ENCODE measurements around the gene SAMD11.
A peak's percentile ranks its signal among the peaks of the same experiment; 100 is the strongest.

SAMD11 gene

DNA sequence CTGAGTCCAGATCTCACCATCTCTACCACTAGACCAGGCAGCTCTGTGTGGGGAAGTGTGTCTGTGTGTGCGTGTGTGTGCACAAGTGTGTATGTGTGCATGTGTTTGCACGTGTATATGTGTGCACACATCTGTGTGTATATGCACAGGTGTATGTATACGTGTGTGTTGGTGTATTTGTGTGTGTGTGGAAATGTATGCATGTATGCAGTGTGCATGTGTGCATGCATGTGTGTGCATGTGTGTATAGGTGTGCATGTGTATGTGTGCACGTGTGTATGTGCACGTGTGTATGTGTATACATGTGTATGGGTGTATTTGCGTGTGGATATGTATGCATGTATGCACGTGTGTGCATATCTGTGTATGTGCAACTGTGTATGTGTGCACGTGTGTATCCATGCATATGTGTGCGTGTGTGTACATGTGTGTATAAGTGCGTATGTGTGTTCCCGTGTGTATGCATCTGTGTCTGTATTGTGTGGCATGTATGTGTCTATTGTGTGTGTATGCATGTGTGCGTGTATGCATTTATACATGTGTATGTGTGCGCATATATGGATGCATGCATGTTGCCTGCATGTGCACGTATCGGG is 45.6 kb downstream of the SAMD11 start:
- H3K27ac ChIP-seq (ENCODE audit: low read length): no peak overlapping the region
- no peak overlapping the region for H3K9ac ChIP-seq (ENCODE audit: low read length in 2 of 2)
- H3K4me3 ChIP-seq (ENCODE audit: low read length in 2 of 2): no peak overlapping the region
- H3K36me3 ChIP-seq (ENCODE audit: control insufficient read depth in 2 of 2, insufficient read depth in 2 of 2, low read length in 2 of 2): no peaks in the 10 kb centered on the region
- H3K4me1 ChIP-seq (ENCODE audit: control insufficient read depth, insufficient read depth, low read length): peaks cover 18% of the 10 kb centered on the region
- no peaks in the 10 kb centered on the region for H3K9me3 ChIP-seq (ENCODE audit: control insufficient read depth in 2 of 2, low read length in 2 of 2)
- peaks cover 45 to 54% of the 10 kb centered on the region in 2 donors for H3K27me3 ChIP-seq (ENCODE audit: control insufficient read depth in 1 of 2, insufficient read depth in 2 of 2, low read length in 2 of 2)

DNA sequence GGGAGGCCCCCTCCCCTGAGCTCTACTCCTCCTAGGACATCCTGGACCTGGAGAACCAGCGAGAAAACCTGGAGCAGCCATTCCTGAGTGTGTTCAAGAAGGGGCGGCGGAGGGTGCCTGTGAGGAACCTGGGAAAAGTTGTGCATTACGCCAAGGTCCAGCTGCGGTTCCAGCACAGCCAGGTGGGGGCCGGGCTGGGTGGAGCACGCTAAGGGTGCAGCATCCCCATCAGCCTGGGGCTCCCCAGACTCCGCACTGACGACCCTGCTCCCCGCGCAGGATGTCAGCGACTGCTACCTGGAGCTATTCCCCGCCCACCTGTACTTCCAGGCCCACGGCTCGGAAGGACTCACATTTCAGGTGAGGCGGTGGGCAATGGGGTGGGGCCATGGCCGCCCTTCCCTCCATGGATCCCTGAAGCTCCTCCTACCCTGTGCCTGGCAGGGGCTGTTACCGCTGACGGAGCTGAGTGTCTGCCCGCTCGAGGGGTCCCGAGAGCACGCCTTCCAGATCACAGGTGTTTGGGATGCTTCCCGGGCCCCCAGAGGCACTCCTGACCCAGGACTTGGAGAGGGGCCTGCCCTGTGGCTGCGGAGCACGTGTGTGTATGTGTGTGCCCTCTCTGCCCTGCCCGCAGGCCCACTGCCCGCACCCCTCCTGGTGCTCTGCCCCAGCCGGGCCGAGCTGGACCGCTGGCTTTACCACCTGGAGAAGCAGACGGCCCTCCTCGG is 46.7 kb downstream of the SAMD11 start:
- no peak overlapping the region for H3K9ac ChIP-seq (ENCODE audit: low read length in 2 of 2)
- H3K4me3 ChIP-seq (ENCODE audit: low read length in 2 of 2): no peak overlapping the region
- H3K27me3 ChIP-seq (ENCODE audit: control insufficient read depth in 1 of 2, insufficient read depth in 2 of 2, low read length in 2 of 2): peaks cover 45 to 59% of the 10 kb centered on the region in 2 donors
- no peaks in the 10 kb centered on the region for H3K36me3 ChIP-seq (ENCODE audit: control insufficient read depth in 2 of 2, insufficient read depth in 2 of 2, low read length in 2 of 2)
- H3K9me3 ChIP-seq (ENCODE audit: control insufficient read depth in 2 of 2, low read length in 2 of 2): no peaks in the 10 kb centered on the region
- peaks cover 20% of the 10 kb centered on the region for H3K4me1 ChIP-seq (ENCODE audit: control insufficient read depth, insufficient read depth, low read length)
- H3K27ac ChIP-seq (ENCODE audit: low read length): no peak overlapping the region

DNA sequence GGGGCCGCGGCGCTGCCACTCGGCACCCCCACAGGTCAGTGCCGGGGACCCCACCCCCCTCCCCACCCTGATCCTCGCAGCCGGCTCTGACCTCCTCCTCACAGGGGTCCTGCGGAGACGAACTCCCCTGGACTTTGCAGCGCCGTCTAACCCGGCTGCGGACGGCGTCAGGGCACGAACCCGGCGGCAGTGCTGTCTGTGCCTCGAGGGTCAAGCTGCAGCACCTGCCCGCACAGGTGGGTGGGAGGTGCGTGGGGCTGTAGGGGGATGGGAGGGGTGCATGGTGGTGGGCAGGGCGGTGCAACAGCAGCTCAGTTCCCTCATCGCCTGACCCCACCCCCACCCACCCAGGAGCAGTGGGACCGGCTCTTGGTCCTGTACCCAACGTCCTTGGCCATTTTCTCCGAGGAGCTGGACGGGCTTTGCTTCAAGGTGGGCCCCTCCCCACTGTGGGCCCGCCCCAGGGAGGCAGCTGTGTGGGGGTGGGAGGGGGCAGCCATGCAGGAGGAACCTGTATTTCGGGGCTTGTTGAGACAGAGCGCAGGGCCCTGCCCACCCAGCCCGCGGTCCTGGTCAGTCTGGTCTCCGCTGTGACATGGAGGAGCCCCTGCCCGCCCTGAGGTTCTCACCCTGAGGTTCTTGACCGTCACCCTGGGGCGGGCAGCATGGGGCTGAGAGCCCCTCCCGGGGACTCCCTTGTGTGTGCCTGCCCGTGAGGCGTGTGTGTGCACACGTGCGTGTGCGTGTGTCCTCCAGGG is 47.4 kb downstream of the SAMD11 start:
- no peak overlapping the region for H3K4me3 ChIP-seq (ENCODE audit: low read length in 2 of 2)
- peaks cover 23% of the 10 kb centered on the region for H3K4me1 ChIP-seq (ENCODE audit: control insufficient read depth, insufficient read depth, low read length)
- no peak overlapping the region for H3K27ac ChIP-seq (ENCODE audit: low read length)
- peaks cover 45 to 66% of the 10 kb centered on the region in 2 donors for H3K27me3 ChIP-seq (ENCODE audit: control insufficient read depth in 1 of 2, insufficient read depth in 2 of 2, low read length in 2 of 2)
- H3K36me3 ChIP-seq (ENCODE audit: control insufficient read depth in 2 of 2, insufficient read depth in 2 of 2, low read length in 2 of 2): no peaks in the 10 kb centered on the region
- H3K9ac ChIP-seq (ENCODE audit: low read length in 2 of 2): no peak overlapping the region
- no peaks in the 10 kb centered on the region for H3K9me3 ChIP-seq (ENCODE audit: control insufficient read depth in 2 of 2, low read length in 2 of 2)

DNA sequence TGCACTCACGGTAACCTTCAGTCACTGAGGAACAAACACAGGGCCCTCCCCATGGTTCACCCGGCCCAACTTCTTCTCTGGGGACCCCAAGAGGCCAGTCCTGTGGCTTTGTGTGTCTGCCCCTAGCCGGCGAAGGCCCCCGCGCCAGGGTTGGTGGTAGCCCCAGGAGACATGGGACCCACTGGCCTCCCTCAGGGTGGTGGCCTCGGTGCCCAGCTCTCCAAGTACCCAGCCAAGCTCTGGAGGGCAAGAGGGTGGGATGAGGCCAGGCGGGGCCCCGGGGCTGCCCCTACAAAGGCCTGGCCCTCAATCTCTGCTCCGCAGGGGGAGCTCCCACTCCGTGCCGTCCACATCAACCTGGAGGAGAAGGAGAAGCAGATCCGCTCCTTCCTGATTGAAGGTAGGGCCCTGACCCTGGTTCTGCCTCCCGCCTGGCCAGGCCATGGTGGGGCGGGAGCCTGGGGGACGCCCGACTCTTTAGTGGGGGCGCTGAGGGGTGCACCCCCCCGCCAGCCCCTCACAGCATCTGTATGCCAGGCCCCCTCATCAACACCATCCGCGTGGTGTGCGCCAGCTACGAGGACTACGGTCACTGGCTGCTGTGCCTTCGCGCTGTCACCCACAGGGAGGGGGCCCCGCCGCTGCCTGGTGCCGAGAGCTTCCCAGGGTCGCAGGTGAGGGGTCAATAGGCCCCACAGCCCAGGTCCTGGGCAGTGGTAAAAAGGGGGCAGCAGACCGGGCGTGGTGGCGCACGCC is 48.2 kb downstream of the SAMD11 start:
- no peaks in the 10 kb centered on the region for H3K9me3 ChIP-seq (ENCODE audit: control insufficient read depth in 2 of 2, low read length in 2 of 2)
- no peak overlapping the region for H3K27ac ChIP-seq (ENCODE audit: low read length)
- peaks cover 45 to 68% of the 10 kb centered on the region in 2 donors for H3K27me3 ChIP-seq (ENCODE audit: control insufficient read depth in 1 of 2, insufficient read depth in 2 of 2, low read length in 2 of 2)
- H3K9ac ChIP-seq (ENCODE audit: low read length in 2 of 2): no peak overlapping the region
- peaks cover 19% of the 10 kb centered on the region for H3K4me1 ChIP-seq (ENCODE audit: control insufficient read depth, insufficient read depth, low read length)
- H3K36me3 ChIP-seq (ENCODE audit: control insufficient read depth in 2 of 2, insufficient read depth in 2 of 2, low read length in 2 of 2): no peaks in the 10 kb centered on the region
- no peak overlapping the region for H3K4me3 ChIP-seq (ENCODE audit: low read length in 2 of 2)

DNA sequence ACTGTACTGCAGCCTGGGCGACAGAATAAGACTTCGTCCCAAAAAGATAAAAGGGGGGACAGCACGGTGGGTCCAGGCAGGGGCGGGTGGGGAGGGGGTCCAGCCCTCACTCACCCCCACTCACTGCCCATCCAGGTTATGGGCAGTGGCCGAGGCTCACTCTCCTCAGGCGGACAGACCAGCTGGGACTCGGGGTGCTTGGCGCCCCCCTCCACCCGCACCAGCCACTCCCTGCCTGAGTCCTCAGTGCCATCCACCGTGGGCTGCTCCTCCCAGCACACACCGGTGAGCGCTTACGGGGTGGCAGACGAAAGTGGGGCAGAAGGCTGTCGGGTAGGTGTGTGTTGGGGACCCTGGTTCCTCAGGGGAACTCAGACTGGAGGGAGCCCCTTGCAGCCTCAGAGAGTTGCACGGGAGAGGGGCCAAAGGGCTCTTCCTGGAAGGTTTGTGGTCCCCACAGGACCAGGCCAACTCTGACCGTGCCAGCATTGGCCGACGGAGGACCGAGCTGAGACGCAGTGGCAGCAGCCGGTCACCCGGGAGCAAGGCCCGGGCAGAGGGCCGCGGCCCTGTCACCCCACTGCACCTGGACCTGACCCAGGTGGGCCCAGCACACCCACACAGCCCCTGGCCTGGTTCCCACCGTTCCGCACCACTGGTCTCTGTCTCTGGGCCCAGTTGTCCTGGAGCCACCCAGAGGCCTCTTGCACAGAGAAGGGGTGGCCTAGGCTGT is 49.2 kb downstream of the SAMD11 start:
- no peak overlapping the region for H3K4me3 ChIP-seq (ENCODE audit: low read length in 2 of 2)
- H3K27ac ChIP-seq (ENCODE audit: low read length): no peak overlapping the region
- H3K4me1 ChIP-seq (ENCODE audit: control insufficient read depth, insufficient read depth, low read length): peaks cover 12% of the 10 kb centered on the region
- H3K36me3 ChIP-seq (ENCODE audit: control insufficient read depth in 2 of 2, insufficient read depth in 2 of 2, low read length in 2 of 2): no peaks in the 10 kb centered on the region
- peaks cover 38 to 64% of the 10 kb centered on the region in 2 donors for H3K27me3 ChIP-seq (ENCODE audit: control insufficient read depth in 1 of 2, insufficient read depth in 2 of 2, low read length in 2 of 2)
- H3K9ac ChIP-seq (ENCODE audit: low read length in 2 of 2): no peak overlapping the region
- no peaks in the 10 kb centered on the region for H3K9me3 ChIP-seq (ENCODE audit: control insufficient read depth in 2 of 2, low read length in 2 of 2)

DNA sequence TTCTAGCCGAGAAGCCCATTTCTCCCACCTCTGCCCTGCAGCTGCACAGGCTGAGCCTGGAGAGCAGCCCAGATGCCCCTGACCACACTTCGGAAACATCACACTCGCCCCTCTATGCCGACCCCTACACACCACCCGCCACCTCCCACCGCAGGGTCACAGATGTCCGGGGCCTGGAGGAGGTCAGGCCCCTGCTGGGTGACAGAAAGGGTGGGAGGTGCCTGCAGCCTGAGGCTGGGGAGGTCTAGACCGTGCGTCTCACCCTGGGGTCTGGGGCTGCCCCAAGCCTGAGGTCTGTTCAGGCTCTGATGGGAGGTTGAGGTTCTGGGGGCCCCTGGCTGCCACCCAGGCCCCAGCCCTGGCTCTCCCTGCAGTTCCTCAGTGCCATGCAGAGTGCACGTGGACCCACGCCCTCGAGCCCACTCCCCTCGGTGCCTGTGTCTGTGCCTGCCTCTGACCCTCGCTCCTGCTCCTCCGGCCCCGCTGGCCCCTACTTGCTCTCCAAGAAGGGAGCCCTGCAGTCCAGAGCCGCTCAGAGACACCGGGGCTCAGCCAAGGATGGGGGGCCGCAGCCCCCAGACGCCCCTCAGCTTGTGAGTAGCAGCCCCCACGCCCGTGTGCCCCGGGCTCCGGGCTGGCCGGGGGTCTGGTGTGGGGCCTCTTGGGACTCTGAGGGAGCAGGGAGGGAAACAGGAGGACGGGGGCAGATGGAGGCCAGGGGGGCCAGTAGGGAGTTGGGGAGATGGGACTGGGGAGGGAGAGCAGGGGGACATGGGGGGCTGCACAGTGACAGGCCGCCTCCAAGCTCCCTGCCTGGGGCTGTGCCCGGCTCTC is 50.0 kb downstream of the SAMD11 start:
- H3K9ac ChIP-seq (ENCODE audit: low read length in 2 of 2): no peak overlapping the region
- peaks cover 12% of the 10 kb centered on the region for H3K4me1 ChIP-seq (ENCODE audit: control insufficient read depth, insufficient read depth, low read length)
- no peaks in the 10 kb centered on the region for H3K36me3 ChIP-seq (ENCODE audit: control insufficient read depth in 2 of 2, insufficient read depth in 2 of 2, low read length in 2 of 2)
- peaks cover 30 to 59% of the 10 kb centered on the region in 2 donors for H3K27me3 ChIP-seq (ENCODE audit: control insufficient read depth in 1 of 2, insufficient read depth in 2 of 2, low read length in 2 of 2)
- H3K9me3 ChIP-seq (ENCODE audit: control insufficient read depth in 2 of 2, low read length in 2 of 2): no peaks in the 10 kb centered on the region
- H3K27ac ChIP-seq (ENCODE audit: low read length): no peak overlapping the region
- no peak overlapping the region for H3K4me3 ChIP-seq (ENCODE audit: low read length in 2 of 2)

DNA sequence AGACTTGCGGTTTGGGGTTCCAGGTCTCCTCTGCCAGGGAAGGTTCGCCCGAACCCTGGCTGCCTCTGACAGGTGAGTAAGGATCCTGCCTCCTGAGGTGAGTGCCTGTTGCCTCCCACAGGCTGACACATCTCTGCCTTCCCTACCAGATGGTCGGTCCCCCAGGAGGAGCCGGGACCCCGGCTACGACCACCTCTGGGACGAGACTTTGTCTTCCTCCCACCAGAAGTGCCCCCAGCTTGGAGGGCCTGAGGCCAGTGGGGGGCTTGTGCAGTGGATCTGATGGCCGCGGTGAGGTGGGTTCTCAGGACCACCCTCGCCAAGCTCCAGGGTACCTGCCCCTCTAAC is 50.5 kb downstream of the SAMD11 start:
- peaks cover 12% of the 10 kb centered on the region for H3K4me1 ChIP-seq (ENCODE audit: control insufficient read depth, insufficient read depth, low read length)
- no peak overlapping the region for H3K4me3 ChIP-seq (ENCODE audit: low read length in 2 of 2)
- peaks cover 25 to 57% of the 10 kb centered on the region in 2 donors for H3K27me3 ChIP-seq (ENCODE audit: control insufficient read depth in 1 of 2, insufficient read depth in 2 of 2, low read length in 2 of 2)
- H3K9me3 ChIP-seq (ENCODE audit: control insufficient read depth in 2 of 2, low read length in 2 of 2): no peaks in the 10 kb centered on the region
- no peak overlapping the region for H3K9ac ChIP-seq (ENCODE audit: low read length in 2 of 2)
- H3K36me3 ChIP-seq (ENCODE audit: control insufficient read depth in 2 of 2, insufficient read depth in 2 of 2, low read length in 2 of 2): no peaks in the 10 kb centered on the region
- H3K27ac ChIP-seq (ENCODE audit: low read length): no peak overlapping the region

DNA sequence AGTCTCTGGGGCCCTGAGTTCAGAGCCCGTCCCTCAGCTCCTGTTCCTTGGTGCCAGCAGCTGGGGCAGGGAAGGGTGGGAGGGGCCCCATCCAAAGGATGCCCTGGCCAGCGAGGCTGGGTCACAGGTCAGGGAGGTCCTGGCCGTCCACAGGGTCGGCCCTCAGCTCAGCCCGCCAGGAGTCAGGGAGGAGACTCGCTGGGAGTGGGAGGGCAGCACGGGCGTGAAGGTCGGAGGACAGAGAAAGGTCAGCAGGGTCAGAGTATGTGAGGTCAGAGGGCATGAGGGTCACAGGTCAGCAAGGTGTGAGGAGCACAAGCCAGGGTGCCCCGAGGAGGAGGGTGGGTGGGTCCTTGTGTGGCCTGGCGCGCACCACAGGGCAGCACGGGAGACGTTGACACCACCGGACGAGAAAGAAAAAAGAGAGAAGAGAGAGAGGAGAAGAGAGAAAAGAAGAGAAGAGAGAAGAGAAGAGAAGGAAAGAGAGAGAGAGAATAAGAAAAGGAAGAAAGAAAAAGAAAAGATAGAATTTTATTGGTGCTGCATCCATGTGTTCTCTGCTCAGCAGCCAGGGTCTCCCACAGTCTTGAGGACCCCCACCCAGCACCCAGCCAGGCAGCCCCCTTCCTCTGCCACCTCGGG is 51.1 kb downstream of the SAMD11 start:
- no peak overlapping the region for H3K4me3 ChIP-seq (ENCODE audit: low read length in 2 of 2)
- H3K27me3 ChIP-seq (ENCODE audit: control insufficient read depth in 1 of 2, insufficient read depth in 2 of 2, low read length in 2 of 2): peaks cover 20 to 57% of the 10 kb centered on the region in 2 donors
- H3K9ac ChIP-seq (ENCODE audit: low read length in 2 of 2): no peak overlapping the region
- H3K27ac ChIP-seq (ENCODE audit: low read length): no peak overlapping the region
- H3K9me3 ChIP-seq (ENCODE audit: control insufficient read depth in 2 of 2, low read length in 2 of 2): no peaks in the 10 kb centered on the region
- no peaks in the 10 kb centered on the region for H3K36me3 ChIP-seq (ENCODE audit: control insufficient read depth in 2 of 2, insufficient read depth in 2 of 2, low read length in 2 of 2)
- H3K4me1 ChIP-seq (ENCODE audit: control insufficient read depth, insufficient read depth, low read length): peaks cover 12% of the 10 kb centered on the region

DNA sequence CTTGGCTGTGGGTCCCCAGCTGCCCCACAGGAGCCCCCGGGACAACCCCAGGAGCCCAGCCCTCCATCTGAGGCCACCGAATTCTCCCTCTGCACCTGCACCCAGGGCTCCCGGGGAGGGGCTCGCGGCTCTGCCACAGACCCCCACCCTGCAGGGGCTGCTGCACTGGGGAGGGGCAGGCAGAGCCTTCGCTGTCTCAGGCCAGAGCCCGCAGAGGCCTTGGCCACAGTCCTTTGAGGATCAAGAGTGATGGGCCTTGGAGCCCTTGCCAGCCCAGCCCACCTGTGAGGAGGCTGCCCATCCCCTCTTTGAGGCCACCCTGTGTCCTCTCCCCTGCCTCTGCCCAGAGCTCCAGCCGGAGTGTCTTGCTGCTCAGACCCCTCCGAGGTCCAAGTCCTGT is 51.6 kb downstream of the SAMD11 start:
- H3K9ac ChIP-seq (ENCODE audit: low read length in 2 of 2): no peak overlapping the region
- H3K27me3 ChIP-seq (ENCODE audit: control insufficient read depth in 1 of 2, insufficient read depth in 2 of 2, low read length in 2 of 2): peaks cover 16 to 52% of the 10 kb centered on the region in 2 donors
- no peak overlapping the region for H3K27ac ChIP-seq (ENCODE audit: low read length)
- peaks cover 12% of the 10 kb centered on the region for H3K4me1 ChIP-seq (ENCODE audit: control insufficient read depth, insufficient read depth, low read length)
- H3K36me3 ChIP-seq (ENCODE audit: control insufficient read depth in 2 of 2, insufficient read depth in 2 of 2, low read length in 2 of 2): no peaks in the 10 kb centered on the region
- H3K4me3 ChIP-seq (ENCODE audit: low read length in 2 of 2): peak overlapping the region in 1 of 2 donors; percentile 77
- H3K9me3 ChIP-seq (ENCODE audit: control insufficient read depth in 2 of 2, low read length in 2 of 2): no peaks in the 10 kb centered on the region

Data from stomach smooth muscle (tissue), 2 donors.